Loucy (cell line): ENCODE data around the gene HRH1.

Experiments
- H2AFZ ChIP-seq: fragments of 200-600 bp; sonication (generic); 2 replicates; pipeline ENCODE4 v1.6.0; 2016; ENCODE audit warnings: antibody characterized with exemption, mild to moderate bottlenecking, low read length, moderate library complexity
- H3F3A ChIP-seq: fragments of 200-600 bp; 2 replicates; pipeline ENCODE4 v1.6.0; 2016; ENCODE audit warnings: antibody characterized with exemption, low read depth, mild to moderate bottlenecking
- H3K27me3 ChIP-seq: fragments of 200-600 bp; sonication (generic); 2 replicates; pipeline ENCODE4 v1.6.1; 2014; ENCODE audit warnings: low read length, mild to moderate bottlenecking; ENCODE audit not compliant: insufficient read depth, poor library complexity, severe bottlenecking
- H3K36me3 ChIP-seq: fragments of 200-600 bp; sonication (generic); 2 replicates; pipeline ENCODE4 v1.6.1; 2016; ENCODE audit warnings: low read length; ENCODE audit not compliant: insufficient read depth
- H3K4me1 ChIP-seq: fragments of 200-600 bp; sonication (generic); 2 replicates; pipeline ENCODE4 v1.5.1; 2014; ENCODE audit warnings: low read length, mild to moderate bottlenecking; ENCODE audit not compliant: insufficient read depth, poor library complexity, severe bottlenecking
- H3K4me2 ChIP-seq: fragments of 200-600 bp; sonication (generic); 2 replicates; pipeline ENCODE4 v1.6.0; 2014; ENCODE audit warnings: antibody characterized with exemption, low read length, low read depth, mild to moderate bottlenecking; ENCODE audit not compliant: poor library complexity, severe bottlenecking
- H3K4me3 ChIP-seq: fragments of 200-600 bp; sonication (generic); 2 replicates; pipeline ENCODE4 v1.5.1; 2014; ENCODE audit warnings: low read length, mild to moderate bottlenecking, mixed read lengths; ENCODE audit not compliant: poor library complexity, severe bottlenecking
- H3K79me2 ChIP-seq: fragments of 200-600 bp; sonication (generic); 2 replicates; pipeline ENCODE4 v1.6.1; 2014; ENCODE audit warnings: low read length; ENCODE audit not compliant: insufficient read depth
- H3K9ac ChIP-seq: fragments of 200-600 bp; sonication (generic); 2 replicates; pipeline ENCODE4 v1.6.0; 2014; ENCODE audit warnings: mild to moderate bottlenecking, low read depth, low read length, moderate library complexity; ENCODE audit not compliant: poor library complexity, severe bottlenecking
- H3K9me2 ChIP-seq: fragments of 200-600 bp; sonication (generic); replicated peaks from 2 replicates; pipeline ENCODE4 v1.6.1; 2016; ENCODE audit warnings: low read depth, low read length, mixed read lengths
- H3K9me3 ChIP-seq: fragments of 200-600 bp; sonication (generic); 2 replicates; pipeline ENCODE4 v1.6.1; 2014; ENCODE audit warnings: mild to moderate bottlenecking, antibody characterized with exemption, low read length, low read depth; ENCODE audit not compliant: insufficient read depth
- H4K20me1 ChIP-seq: fragments of 200-600 bp; sonication (generic); 2 replicates; pipeline ENCODE4 v1.6.0; 2014; ENCODE audit warnings: antibody characterized with exemption, low read length, mild to moderate bottlenecking; ENCODE audit not compliant: insufficient read depth, poor library complexity, severe bottlenecking
- EZH2phosphoT487 ChIP-seq: fragments of 200-600 bp; IDR thresholded peaks from 2 replicates; pipeline ENCODE4 v1.6.1; 2018; ENCODE audit warnings: antibody characterized with exemption, mild to moderate bottlenecking, moderate library complexity, borderline replicate concordance
- TF ChIP-seq, protein P1 (sequence below): fragments of 200-600 bp; sonication (generic); conservative IDR thresholded peaks from 2 replicates; pipeline ENCODE4 v1.5.1; 2014; ENCODE audit warnings: mild to moderate bottlenecking, antibody characterized with exemption, low read length

The HRH1 gene

DNA sequence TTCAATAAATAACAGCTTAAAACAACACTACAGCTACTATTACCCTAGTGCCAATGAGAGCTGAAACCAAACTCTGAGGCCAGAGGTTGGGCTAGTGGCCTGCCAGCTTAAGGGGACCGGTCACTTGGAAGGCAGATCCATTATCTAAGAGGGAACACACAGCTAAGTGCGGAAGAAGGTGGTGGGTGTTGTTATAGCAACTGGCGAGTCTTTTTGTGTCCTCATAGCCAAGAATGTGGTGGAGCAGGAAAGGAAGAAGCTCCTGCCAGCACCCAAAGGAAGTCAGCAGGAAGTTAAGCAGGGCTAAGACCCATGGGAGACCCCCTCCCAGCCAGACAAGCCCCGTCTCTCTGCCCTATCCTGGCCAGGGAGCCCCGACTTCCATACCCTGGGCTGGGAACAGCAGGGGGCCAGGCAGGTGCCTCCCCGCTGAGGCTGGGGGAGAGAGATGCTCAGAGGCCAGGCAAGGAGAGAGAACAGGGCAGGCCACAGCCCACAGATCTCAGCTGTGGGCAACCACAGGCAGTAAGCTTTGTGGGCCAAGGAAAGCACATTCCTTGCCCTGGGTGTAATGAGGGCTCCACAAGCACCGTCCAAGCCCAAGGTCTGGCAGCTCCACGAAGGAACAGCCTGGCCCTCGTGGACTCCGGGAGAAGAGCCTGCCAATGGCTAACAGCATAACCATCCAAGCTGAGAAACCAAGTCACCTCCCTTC is 34.0 kb upstream of the HRH1 start:
- Histone ChIP-seq H3K27me3 (no peaks in the 10 kb centered on the region), H3K9ac (no peak overlapping the region), H3K9me3 (no peaks in the 10 kb centered on the region), H3K4me1 (no peaks in the 10 kb centered on the region), H3K36me3 (no peaks in the 10 kb centered on the region), H3F3A (no peaks in the 10 kb centered on the region), H3K4me2 (no peak overlapping the region), H3K79me2 (no peaks in the 10 kb centered on the region), H3K4me3 (no peak overlapping the region), H4K20me1 (no peaks in the 10 kb centered on the region), H3K9me2 (no peaks in the 10 kb centered on the region), H2AFZ (no peak overlapping the region)
- TF ChIP-seq EZH2phosphoT487: no peak
- TF ChIP-seq, protein P1, sequence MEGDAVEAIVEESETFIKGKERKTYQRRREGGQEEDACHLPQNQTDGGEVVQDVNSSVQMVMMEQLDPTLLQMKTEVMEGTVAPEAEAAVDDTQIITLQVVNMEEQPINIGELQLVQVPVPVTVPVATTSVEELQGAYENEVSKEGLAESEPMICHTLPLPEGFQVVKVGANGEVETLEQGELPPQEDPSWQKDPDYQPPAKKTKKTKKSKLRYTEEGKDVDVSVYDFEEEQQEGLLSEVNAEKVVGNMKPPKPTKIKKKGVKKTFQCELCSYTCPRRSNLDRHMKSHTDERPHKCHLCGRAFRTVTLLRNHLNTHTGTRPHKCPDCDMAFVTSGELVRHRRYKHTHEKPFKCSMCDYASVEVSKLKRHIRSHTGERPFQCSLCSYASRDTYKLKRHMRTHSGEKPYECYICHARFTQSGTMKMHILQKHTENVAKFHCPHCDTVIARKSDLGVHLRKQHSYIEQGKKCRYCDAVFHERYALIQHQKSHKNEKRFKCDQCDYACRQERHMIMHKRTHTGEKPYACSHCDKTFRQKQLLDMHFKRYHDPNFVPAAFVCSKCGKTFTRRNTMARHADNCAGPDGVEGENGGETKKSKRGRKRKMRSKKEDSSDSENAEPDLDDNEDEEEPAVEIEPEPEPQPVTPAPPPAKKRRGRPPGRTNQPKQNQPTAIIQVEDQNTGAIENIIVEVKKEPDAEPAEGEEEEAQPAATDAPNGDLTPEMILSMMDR: no peak

DNA sequence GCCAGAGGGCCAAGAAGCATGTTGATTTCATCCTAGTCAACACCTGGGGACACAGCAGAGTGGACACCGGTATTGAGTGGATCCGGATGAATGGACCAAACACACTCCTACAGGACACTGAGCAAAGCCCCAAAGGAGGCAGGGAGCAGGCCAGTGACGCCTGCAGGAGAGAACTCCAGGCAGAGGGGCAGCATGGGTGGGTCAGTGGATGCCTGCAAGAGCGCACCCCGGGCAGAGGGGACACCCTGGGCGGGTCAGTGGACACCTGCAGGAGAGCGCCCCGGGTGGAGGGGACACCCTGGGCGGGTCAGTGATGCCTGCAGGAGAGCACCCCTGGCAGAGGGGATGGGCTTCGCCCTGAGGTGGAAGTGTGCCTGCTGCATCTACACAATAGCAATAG is 27.6 kb upstream of the HRH1 start:
- no peak overlapping the region for H3K4me2 ChIP-seq
- H3F3A ChIP-seq: no peaks in the 10 kb centered on the region
- H3K4me3 ChIP-seq: no peak overlapping the region
- no peaks in the 10 kb centered on the region for H3K9me3 ChIP-seq
- no peaks in the 10 kb centered on the region for H3K79me2 ChIP-seq
- TF ChIP-seq, protein P1: no peak
- TF ChIP-seq EZH2phosphoT487: no peak
- no peak overlapping the region for H2AFZ ChIP-seq
- no peaks in the 10 kb centered on the region for H3K4me1 ChIP-seq
- H3K9me2 ChIP-seq: no peaks in the 10 kb centered on the region
- no peaks in the 10 kb centered on the region for H4K20me1 ChIP-seq
- no peaks in the 10 kb centered on the region for H3K36me3 ChIP-seq
- H3K9ac ChIP-seq: no peak overlapping the region
- no peaks in the 10 kb centered on the region for H3K27me3 ChIP-seq

GRCh38 chr3:11128682-11129632 is 25.3 kb upstream of the HRH1 start:
- no peak overlapping the region for H3K4me2 ChIP-seq
- no peaks in the 10 kb centered on the region for H3K27me3 ChIP-seq
- H2AFZ ChIP-seq: no peak overlapping the region
- H3K9ac ChIP-seq: no peak overlapping the region
- no peaks in the 10 kb centered on the region for H3K4me1 ChIP-seq
- H4K20me1 ChIP-seq: no peaks in the 10 kb centered on the region
- no peaks in the 10 kb centered on the region for H3K79me2 ChIP-seq
- H3F3A ChIP-seq: no peaks in the 10 kb centered on the region
- H3K9me3 ChIP-seq: no peaks in the 10 kb centered on the region
- H3K4me3 ChIP-seq: no peak overlapping the region
- no peaks in the 10 kb centered on the region for H3K36me3 ChIP-seq
- no peak for TF ChIP-seq EZH2phosphoT487
- TF ChIP-seq, protein P1: no peak
- no peaks in the 10 kb centered on the region for H3K9me2 ChIP-seq
